Caco-2 (cell line): ENCODE measurements around the gene GBP4. TPM values are rescaled to one million over a fixed set of nuclear protein-coding genes. Genes with fewer than 3 reads are reported as not detected.

Experiments
- BruUV-seq: library from RNA; stranded (reverse); fragments of 400-500 nt; replicated peaks from 2 replicates; lab custom pipeline; 2021; lab: Mats Ljungman, UMichigan
- CTCF ChIA-PET: fragments of 300-600 bp; sonication (Branson Sonifier 250); formaldehyde crosslinking; loops from one replicate; lab custom pipeline; 2022; ENCODE audit warnings: antibody characterized with exemption; lab: Charles Lee
- POLR2A ChIA-PET: fragments of 300-600 bp; sonication (Branson Sonifier 250); formaldehyde crosslinking; loops from one replicate; lab custom pipeline; 2022; ENCODE audit warnings: antibody characterized with exemption; lab: Charles Lee
- DNase-seq, 2 experiments: peaks; one replicate each; pipeline versions ENCODE4 v3.0.0 to v3.0.0-alpha.2; 2020 to 2022
- H3K27me3 ChIP-seq: replicated peaks from 2 replicates; pipeline ENCODE4 v1.6.0; 2011; ENCODE audit warnings: low read length; ENCODE audit not compliant: control insufficient read depth, insufficient read depth
- H3K36me3 ChIP-seq: 2 replicates; pipeline ENCODE4 v1.5.1; 2011; ENCODE audit warnings: low read length; ENCODE audit not compliant: control insufficient read depth, insufficient read depth
- H3K4me1 ChIP-seq: fragments of 250-450 bp; sonication (Bioruptor Pico); 2 replicates; pipeline ENCODE4 v1.5.1; 2020; ENCODE audit warnings: mild to moderate bottlenecking
- H3K4me3 ChIP-seq: 2 replicates; pipeline ENCODE4 v1.5.1; 2011; ENCODE audit warnings: low read depth, mild to moderate bottlenecking, control low read depth, low read length
- H3K9me3 ChIP-seq: fragments of 250-450 bp; sonication (Bioruptor Pico); 2 replicates; pipeline ENCODE4 v1.5.1; 2020; ENCODE audit warnings: mild to moderate bottlenecking, moderate library complexity
- H3K27ac Mint-ChIP-seq: one replicate; pipeline ENCODE4 v1.8.0; 2022; ENCODE audit warnings: mixed read lengths; ENCODE audit not compliant: unreplicated experiment
- H3K27me3 Mint-ChIP-seq: one replicate; pipeline ENCODE4 v1.8.0; 2022; ENCODE audit warnings: mixed read lengths; ENCODE audit not compliant: insufficient read depth, unreplicated experiment
- H3K36me3 Mint-ChIP-seq: one replicate; pipeline ENCODE4 v1.8.0; 2022; ENCODE audit warnings: mild to moderate bottlenecking, mixed read lengths; ENCODE audit not compliant: insufficient read depth, unreplicated experiment
- H3K4me1 Mint-ChIP-seq: one replicate; pipeline ENCODE4 v1.8.0; 2022; ENCODE audit warnings: low read depth, mixed read lengths; ENCODE audit not compliant: unreplicated experiment
- H3K4me3 Mint-ChIP-seq: one replicate; pipeline ENCODE4 v1.8.0; 2022; ENCODE audit warnings: mild to moderate bottlenecking, moderate library complexity, mixed read lengths; ENCODE audit not compliant: unreplicated experiment
- H3K9me3 Mint-ChIP-seq: one replicate; pipeline ENCODE4 v1.8.0; 2022; ENCODE audit warnings: mixed read lengths; ENCODE audit not compliant: unreplicated experiment
- intact Hi-C: fragments of 100-400 bp; cut with micrococcal nuclease; formaldehyde crosslinking; loops from one replicate; pipeline ENCODE4 v1.10.0; 2022; ENCODE audit not compliant: unreplicated experiment
- total RNA-seq: library from RNA; stranded (reverse); gene quantifications from 2 replicates; pipeline ENCODE4 v1.2.3, GENCODE V29; 2022
- TF ChIP-seq, protein P1 (sequence below), 2 experiments: fragments of 200-600 bp in 1 of 2; IDR thresholded peaks; 1 replicate in 1 of 2; 2 replicates in 1 of 2; pipeline versions ENCODE4 v1.5.1 to v1.8.0; 2011 to 2022; ENCODE audit warnings: antibody characterized with exemption in 1 of 2, control low read depth in 1 of 2, inconsistent platforms in 1 of 2, low read depth in 1 of 2, low read length in 1 of 2, mild to moderate bottlenecking in 1 of 2, moderate library complexity in 1 of 2; ENCODE audit not compliant: insufficient read depth in 1 of 2, severe bottlenecking in 1 of 2, unreplicated experiment in 1 of 2

Gene GBP4
- total RNA-seq, 1 experiment from 2014 or later = not detected

DNA sequence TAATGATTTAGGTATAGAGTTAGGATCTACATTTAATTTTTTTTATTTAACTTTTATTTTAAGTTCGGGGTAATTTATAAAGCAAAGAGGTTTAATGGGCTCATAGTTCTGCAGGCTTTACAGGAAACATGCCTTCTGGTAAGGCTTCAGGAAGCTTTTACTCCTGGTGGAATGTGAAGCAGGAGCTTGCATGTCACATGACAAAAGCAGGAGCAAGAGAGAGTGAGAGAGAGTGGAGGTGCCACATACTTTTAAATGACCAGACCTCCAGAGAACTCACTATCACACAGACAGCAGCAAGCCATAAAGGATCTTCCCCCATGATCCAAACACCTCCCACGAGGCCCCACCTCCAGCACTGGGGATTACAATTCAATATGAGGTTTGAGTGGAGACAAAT, 55.3 kb downstream of the GBP4 start:
- no TSS peak for BruUV-seq
- DNase-seq = no peak
- TF ChIP-seq, protein P1, sequence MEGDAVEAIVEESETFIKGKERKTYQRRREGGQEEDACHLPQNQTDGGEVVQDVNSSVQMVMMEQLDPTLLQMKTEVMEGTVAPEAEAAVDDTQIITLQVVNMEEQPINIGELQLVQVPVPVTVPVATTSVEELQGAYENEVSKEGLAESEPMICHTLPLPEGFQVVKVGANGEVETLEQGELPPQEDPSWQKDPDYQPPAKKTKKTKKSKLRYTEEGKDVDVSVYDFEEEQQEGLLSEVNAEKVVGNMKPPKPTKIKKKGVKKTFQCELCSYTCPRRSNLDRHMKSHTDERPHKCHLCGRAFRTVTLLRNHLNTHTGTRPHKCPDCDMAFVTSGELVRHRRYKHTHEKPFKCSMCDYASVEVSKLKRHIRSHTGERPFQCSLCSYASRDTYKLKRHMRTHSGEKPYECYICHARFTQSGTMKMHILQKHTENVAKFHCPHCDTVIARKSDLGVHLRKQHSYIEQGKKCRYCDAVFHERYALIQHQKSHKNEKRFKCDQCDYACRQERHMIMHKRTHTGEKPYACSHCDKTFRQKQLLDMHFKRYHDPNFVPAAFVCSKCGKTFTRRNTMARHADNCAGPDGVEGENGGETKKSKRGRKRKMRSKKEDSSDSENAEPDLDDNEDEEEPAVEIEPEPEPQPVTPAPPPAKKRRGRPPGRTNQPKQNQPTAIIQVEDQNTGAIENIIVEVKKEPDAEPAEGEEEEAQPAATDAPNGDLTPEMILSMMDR (IDR thresholded peaks at IDR 0.05; ENCODE audit: insufficient read depth in 1 of 2, low read depth in 1 of 2, low read length in 1 of 2, severe bottlenecking in 1 of 2, unreplicated experiment in 1 of 2) = no peak
- no peak overlapping the region for H3K4me3 ChIP-seq
- intact Hi-C loops = loop anchor here (10.0 kb wide), 1 partner anchor 311 kb away; no protein-coding TSS in a partner anchor
- H3K27me3 ChIP-seq = no peaks in the 10 kb centered on the region
- H3K36me3 ChIP-seq = no peaks in the 10 kb centered on the region
- no peaks in the 10 kb centered on the region for H3K27me3 Mint-ChIP-seq
- H3K4me1 ChIP-seq = no peaks in the 10 kb centered on the region
- H3K4me3 Mint-ChIP-seq = no peak overlapping the region
- no peaks in the 10 kb centered on the region for H3K4me1 Mint-ChIP-seq
- H3K27ac Mint-ChIP-seq = no peak overlapping the region
- no peaks in the 10 kb centered on the region for H3K9me3 ChIP-seq
- H3K9me3 Mint-ChIP-seq = no peaks in the 10 kb centered on the region
- ChIA-PET CTCF (no interaction called here), POLR2A (no interaction called here)
- no peaks in the 10 kb centered on the region for H3K36me3 Mint-ChIP-seq

DNA sequence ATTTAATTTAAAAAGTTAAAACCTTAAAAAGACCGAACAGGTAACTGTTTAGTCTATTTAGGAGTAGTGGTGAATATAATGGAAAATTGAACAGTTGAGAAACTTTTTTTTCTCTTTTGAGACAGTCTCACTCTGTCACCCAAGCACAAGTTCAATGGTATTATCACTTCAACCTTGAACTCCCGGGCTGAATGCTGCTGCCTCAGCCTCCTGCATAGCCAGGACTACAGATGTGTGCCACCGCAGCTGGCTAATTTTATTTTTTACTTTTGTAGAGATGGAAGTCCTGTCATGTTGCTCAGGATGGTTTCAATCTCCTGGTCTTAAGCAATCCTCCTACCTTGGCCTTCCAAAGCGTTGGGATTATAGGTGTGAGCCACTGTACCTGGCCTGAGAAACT, 56.6 kb downstream of the GBP4 start:
- no peaks in the 10 kb centered on the region for H3K27me3 Mint-ChIP-seq
- BruUV-seq = no TSS peak

DNA sequence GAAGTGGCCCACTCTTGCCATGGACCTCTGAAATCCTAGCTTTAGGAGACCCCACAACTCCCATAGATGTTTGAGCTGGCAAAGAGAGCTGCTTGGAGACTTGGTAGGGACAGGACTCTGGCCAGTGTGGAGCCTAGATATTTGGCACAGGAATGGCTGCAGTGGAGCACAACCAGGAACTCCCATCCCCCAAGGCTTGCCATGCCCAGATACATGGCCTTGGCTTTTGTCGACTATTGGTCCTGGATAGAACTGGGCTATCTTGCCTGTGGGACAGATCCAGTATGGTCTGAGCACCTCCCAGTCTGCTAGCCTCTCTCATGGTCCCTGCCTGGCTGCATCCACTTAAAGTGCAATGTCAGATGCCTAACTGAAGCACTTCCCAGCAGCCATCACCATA, 65.0 kb downstream of the GBP4 start:
- ChIA-PET CTCF (no interaction called here), POLR2A (no interaction called here)
- Mint-ChIP-seq H3K36me3 (no peaks in the 10 kb centered on the region), H3K4me1 (no peaks in the 10 kb centered on the region), H3K9me3 (no peaks in the 10 kb centered on the region), H3K27ac (no peak overlapping the region), H3K27me3 (peaks cover 3% of the 10 kb centered on the region), H3K4me3 (no peak overlapping the region)
- no peaks in the 10 kb centered on the region for H3K27me3 ChIP-seq
- intact Hi-C loops = no loop called here
- H3K4me1 ChIP-seq = no peaks in the 10 kb centered on the region
- DNase-seq = no peak
- TF ChIP-seq, protein P1 (IDR thresholded peaks at IDR 0.05; ENCODE audit: insufficient read depth in 1 of 2, low read depth in 1 of 2, low read length in 1 of 2, severe bottlenecking in 1 of 2, unreplicated experiment in 1 of 2) = no peak
- no peak overlapping the region for H3K4me3 ChIP-seq
- H3K36me3 ChIP-seq = no peaks in the 10 kb centered on the region
- H3K9me3 ChIP-seq = no peaks in the 10 kb centered on the region
- BruUV-seq = no TSS peak

More for the DNA sequence above, 56.6 kb downstream of the GBP4 start:
- H3K27me3 ChIP-seq = no peaks in the 10 kb centered on the region
- Mint-ChIP-seq H3K36me3 (no peaks in the 10 kb centered on the region), H3K9me3 (no peaks in the 10 kb centered on the region), H3K4me1 (no peaks in the 10 kb centered on the region), H3K4me3 (no peak overlapping the region), H3K27ac (no peak overlapping the region)
- H3K36me3 ChIP-seq = no peaks in the 10 kb centered on the region
- DNase-seq = no peak
- H3K4me3 ChIP-seq = no peak overlapping the region
- no peaks in the 10 kb centered on the region for H3K9me3 ChIP-seq
- H3K4me1 ChIP-seq = no peaks in the 10 kb centered on the region
- intact Hi-C loops = loop anchor here (10.0 kb wide), 1 partner anchor 313 kb away; no protein-coding TSS in a partner anchor
- ChIA-PET CTCF (no interaction called here), POLR2A (no interaction called here)
- TF ChIP-seq, protein P1 (IDR thresholded peaks at IDR 0.05; ENCODE audit: insufficient read depth in 1 of 2, low read depth in 1 of 2, low read length in 1 of 2, severe bottlenecking in 1 of 2, unreplicated experiment in 1 of 2) = no peak

Other genes starting within 250 kb of the GBP4 start
- gene KYAT3, start 206.3 kb downstream of the GBP4 start, total RNA-seq = 12.1 and 13.8 TPM in 2 replicates
- 7.7 and 9.7 TPM in 2 replicates for gene RBMXL1, start 206.3 kb downstream of the GBP4 start, total RNA-seq
- gene GBP3, start 176.1 kb downstream of the GBP4 start, total RNA-seq = 0.48 and 0.91 TPM in 2 replicates
- gene GBP1, start 133.7 kb downstream of the GBP4 start, total RNA-seq = 0.36 and 0.51 TPM in 2 replicates
- gene GBP2, start 72.8 kb downstream of the GBP4 start, total RNA-seq = 0.23 TPM in 1 of 2 replicates, not detected in the other
- not detected in 2 replicates for gene GBP7, start 22.9 kb downstream of the GBP4 start, total RNA-seq
- gene GBP5, start 73.9 kb upstream of the GBP4 start, total RNA-seq = not detected in 2 replicates
- gene GBP6, start 165.1 kb upstream of the GBP4 start, total RNA-seq = not detected in 2 replicates